GM04504 (cell line): Measurements from ENCODE around the gene UPK3A.
"Not testable (repeated sequence)": the region's sequence is repeated elsewhere in the genome, so short reads cannot be mapped to it uniquely, and the experiment has no call there.

Experiments
- DNase-seq: peaks from one replicate; pipeline ENCODE4 v3.0.0-alpha.2; 2012; ENCODE audit warnings: low read depth

Gene UPK3A

DNA sequence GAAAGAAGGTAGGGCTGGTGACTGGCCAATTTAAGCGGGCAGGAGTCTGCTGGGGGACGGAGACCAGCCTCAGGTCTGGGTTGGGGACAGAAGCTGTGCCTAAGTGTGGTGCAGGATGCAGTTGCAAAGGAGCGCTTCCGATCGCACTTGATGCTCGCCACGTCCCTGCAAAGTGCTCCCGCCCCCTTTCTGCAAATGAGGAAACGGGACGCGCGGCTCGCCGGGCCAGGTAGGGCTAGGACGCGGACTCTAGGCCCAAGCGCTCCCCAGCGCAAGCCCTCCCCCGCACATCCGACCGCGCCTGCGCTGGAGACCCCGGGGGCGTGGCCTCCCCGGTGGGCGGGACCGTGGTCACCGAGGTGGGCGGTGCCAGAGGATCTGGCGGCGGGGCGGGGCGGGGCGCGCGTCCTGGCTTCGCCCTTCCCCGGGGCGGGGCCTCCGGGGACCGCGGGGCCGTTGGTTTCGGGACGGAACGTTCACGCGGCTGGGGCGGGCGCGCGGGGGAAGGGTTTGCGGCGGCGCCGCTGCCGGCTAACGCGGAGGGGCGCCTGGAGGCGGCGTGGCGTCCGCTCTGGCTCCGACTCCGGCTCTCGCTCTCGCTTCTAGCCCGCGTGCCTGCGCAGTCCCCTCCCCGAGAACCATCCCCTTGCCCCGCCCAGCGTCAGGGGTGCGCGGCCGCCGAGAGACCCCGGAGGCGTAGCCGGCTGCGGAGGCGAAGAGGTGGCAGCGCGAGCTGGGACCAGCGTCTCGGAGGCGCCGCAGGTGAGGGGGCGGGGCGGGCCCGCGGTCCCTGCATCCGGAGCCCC lies 24.9 kb downstream of the UPK3A start, which contains the start of gene FAM118A:
FAM118A (plus strand) TSS at position 513 of the 806 bp plus-strand sequence. CDS start 12,446 bp downstream, outside the sequence.
- DNase-seq, result peak; percentile 81

GRCh38 chr22:45310331-45310976 lies 25.7 kb downstream of the UPK3A start:
- DNase-seq, result no peak

GRCh38 chr22:45310977-45311531 lies 26.3 kb downstream of the UPK3A start:
- DNase-seq, result no peak

GRCh38 chr22:45312415-45312814 lies 27.7 kb downstream of the UPK3A start:
- no peak for DNase-seq

- DNase-seq, result no peak
Observed at GRCh38 chr22:45312856-45313255, 28.1 kb downstream of the UPK3A start.

DNA sequence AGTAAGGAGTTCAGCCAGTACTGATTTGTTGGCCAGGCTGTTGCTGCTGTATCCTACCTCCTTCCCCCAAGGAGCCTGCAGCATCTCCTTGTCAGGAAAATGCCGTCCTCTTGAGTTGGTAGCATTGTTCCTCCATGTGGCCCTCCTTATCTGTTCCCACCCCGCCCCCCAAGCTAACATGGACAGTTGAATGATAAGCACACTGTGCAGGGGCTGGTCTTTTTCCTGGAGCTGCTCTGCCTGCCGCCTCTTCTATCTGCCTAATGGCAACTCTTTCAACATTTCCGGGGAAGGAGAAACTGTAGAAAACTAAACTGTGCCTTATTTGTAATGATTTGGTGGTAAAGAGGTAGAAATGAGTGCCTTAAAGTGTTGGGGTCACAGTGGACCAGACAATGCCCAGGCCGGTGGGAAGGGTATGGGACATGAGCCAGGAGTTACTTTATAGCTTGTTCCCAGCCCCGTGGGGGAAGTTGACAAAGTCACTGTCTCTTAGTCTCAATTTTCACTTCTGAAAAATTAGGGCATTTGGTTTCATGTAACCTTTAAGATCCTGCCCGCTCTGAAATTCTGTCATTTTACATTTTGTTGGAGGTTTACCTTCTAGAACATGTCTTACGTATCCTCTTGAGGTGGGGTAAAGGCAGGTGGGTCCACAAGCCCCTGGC lies 29.4 kb downstream of the UPK3A start:
- DNase-seq, result no peak

GRCh38 chr22:45314786-45315185 lies 30.0 kb downstream of the UPK3A start:
- no peak for DNase-seq

GRCh38 chr22:45316796-45317526 lies 32.2 kb downstream of the UPK3A start:
- no peak for DNase-seq

DNA sequence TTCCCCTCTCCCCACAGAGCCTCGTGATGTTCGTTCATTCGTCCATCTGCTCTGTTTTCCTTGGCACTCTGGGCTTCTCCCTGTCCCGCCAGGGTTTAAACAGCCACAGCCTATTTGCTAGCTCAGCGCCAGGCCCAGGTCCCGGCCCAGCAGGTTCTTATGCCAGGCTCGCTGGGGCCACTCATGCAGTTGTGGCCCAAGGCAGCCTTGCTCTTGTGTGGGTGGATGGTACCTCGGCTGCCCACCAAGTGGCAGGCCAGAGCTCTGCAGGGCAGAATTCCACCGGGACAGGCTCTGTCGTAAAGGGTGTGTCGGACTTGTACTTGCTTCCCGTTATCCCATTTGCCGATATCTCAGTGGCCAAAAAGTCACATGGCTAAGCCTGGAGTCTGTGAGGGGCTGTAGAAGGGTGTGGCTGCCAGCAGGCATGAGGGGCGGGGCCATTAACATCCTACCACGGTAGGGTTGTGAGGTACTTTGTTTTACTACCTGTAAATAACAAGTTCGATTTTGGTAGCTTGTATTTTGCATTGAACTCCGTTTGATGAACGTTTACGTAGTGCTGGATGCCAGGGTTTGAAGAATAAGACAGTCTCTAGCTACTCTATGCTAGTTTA lies 32.9 kb downstream of the UPK3A start:
- DNase-seq, result no peak

GRCh38 chr22:45318168-45318557 lies 33.4 kb downstream of the UPK3A start:
- DNase-seq, result peak; percentile 67

DNA sequence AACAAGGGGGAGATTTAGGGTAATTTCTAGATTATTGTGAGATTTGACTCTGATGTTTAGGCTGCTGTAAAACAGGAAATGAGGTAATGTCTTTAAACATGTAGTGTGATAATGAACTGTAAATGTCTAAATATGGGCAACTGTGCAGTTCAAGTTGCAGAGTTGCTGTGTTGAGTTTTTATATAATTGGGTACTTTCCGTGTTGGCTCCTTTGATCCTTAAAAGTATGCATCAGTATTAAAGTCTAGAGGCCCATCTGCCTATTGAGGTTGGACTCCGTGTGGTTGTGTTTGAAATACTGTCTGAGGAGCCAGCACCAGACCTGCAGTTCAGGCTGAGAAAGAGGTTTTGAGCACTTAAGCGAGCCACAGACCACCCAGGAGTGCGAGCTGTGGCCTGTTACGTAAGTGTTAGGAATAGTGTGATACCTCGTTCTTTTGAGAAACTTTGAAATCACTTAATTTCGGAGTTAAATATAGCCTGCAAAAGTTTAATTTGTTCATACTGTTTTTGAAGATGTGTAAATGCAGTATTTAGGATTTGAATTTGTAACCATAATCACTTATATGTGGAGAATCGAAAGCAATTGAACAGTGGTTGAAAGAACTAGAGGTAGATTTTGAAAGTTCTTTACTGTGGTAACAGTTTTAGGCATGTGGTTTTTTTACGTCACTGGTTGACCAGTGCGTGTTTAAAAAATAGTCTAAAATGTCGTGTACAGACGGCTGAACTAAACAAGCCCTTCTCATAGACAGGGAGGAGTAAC lies 34.0 kb downstream of the UPK3A start:
- no peak for DNase-seq

DNA sequence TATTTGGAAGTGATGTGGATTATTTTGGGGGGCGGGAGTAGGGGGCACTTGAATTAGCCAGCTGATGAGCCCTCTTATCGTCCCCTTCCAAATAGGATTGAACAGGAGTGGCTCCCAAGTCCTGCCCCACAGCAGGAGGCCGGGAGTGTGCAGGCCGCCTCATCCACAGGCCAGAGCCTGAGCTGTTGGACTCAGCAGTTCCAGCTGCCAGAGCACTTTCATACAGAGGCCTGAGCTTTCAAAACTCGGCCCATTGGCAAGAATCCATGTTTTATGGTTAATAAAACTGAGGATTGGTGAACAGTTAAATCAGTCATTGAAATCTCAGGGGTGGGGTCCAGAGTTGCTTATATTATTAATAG lies 34.6 kb downstream of the UPK3A start:
- DNase-seq, result peak; percentile 31

- DNase-seq, result no peak
Observed at GRCh38 chr22:45320357-45320976, 35.7 kb downstream of the UPK3A start.

DNA sequence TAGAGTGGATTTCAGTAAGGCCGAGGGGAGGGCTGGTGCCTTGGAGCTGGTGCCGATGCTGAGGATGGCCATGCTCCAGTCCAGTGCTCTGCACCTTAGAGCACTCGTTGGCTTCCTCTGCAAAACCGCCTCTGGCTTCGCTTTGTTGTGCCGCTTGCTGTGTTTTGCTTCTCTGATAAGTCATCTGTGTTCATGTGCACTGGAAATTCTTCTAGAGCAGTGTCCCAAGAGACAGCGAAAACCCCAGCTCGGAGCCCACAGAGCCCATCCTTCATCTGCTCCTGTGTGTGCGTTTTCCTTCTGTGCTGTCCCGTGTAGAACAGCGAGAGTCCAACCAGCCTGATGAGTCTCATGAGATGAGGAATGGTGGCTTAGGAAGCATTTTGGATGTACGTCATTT lies 37.1 kb downstream of the UPK3A start:
- no peak for DNase-seq

- no peak for DNase-seq
Observed at GRCh38 chr22:45322873-45323525, 38.2 kb downstream of the UPK3A start.

- DNase-seq, result no peak
Observed at GRCh38 chr22:45323695-45324094, 38.9 kb downstream of the UPK3A start.

DNA sequence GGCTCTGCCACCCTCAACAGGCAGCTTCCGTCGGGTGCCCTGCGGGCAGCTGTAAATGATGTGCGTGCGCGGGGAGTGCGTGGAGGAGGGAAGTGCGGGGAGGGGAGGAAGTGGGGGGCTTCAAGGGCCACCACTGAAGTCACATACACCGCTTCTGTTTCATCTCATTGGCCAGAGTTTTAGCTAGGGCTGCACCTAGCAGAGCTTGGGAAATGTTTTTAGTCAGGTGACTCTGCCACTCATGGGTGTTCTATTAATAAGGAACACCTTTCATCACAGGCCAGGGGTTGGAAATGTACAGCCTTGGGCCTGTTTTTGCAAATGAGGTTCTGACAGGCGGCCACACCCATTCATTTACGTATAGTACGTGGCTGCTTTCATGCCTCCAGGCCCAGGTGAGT lies 39.6 kb downstream of the UPK3A start:
- no peak for DNase-seq

DNA sequence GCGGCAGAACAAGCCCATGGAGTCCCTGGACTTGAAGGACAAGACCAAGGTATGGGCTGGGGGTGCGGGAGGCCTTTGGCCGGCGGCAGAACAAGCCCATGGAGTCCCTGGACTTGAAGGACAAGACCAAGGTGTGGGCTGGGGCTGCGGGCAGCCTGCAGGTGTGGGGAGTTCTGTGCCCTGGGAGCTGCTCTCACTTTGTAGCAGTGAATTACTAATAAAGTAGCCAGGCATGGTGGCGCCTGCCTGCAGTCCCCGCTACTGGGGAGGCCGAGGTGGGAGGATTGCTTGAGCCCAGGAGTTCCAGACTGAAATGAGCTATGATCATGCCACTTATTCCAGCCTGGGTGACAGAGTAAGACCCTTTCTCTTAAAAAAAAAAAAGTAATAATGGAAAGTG lies 43.5 kb downstream of the UPK3A start:
- DNase-seq, result not testable (repeated sequence)

DNA sequence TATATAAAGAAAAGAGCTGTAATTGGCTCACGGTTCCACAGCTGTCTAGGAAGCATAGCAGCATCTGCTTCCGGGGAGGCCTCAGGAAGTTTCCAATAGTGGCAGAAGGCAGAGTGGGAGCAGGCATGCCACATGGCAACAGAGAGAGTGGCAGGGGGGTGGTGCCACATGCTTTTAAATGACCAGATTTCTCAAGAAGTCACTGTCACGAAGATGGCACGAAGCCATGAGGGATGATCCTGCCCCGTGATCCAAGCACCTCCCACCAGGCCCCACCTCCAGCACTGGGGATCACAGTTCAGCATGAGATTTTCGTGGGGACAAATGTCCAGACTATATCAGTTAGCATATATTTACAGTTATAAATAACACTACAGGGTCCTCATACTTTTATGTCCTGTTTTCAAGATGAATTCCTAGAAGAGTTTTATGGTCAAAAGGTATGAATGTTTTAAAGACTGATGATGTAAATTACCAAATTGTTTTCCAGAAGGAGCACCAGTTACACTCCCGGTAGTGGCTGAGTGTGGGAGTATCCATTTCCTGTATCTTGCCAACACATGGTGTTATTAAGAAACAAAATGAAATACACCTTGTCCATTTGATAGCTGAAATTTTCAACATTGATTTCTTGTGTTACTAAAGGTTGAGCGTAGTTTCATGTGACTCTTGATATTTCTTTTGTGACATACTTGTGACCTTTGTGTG lies 44.2 kb downstream of the UPK3A start:
- DNase-seq, result no peak
